ENCODE data around the gene COL13A1. TPM values are rescaled to one million over a fixed set of nuclear protein-coding genes. Genes with fewer than 3 reads are reported as not detected.
A peak's percentile ranks its signal among the peaks of the same experiment; 100 is the strongest.

The COL13A1 gene
- polyA plus RNA-seq, 1 of the 3 experiments (the other 2 are of a cell fraction), result 26.7 TPM

GRCh38 chr10:69865450-69865849 is 63.7 kb downstream of the COL13A1 start:
- Histone ChIP-seq H3K9me2 (no peaks in the 10 kb centered on the region), H3K4me2 (peak overlapping the region; percentile 36; the same call in 1 of the 2 replicates), H3K79me2 (ENCODE audit: insufficient read depth) (no peaks in the 10 kb centered on the region), H3K36me3 (replicated peaks in 1 of 2; ENCODE audit: control insufficient read depth in 1 of 2, insufficient read depth in 2 of 2, low read length in 1 of 2) (no peaks in the 10 kb centered on the region), H3K27me3 (ENCODE audit: insufficient read depth) (no peaks in the 10 kb centered on the region), H3K9ac (no peak overlapping the region), H3F3A (replicated peaks; ENCODE audit: insufficient read depth) (peaks cover 36% of the 10 kb centered on the region), H2AFZ (ENCODE audit: low read depth) (no peak overlapping the region), H3K4me1 (ENCODE audit: control insufficient read depth in 1 of 2, insufficient read depth in 2 of 2, low read depth in 1 of 2, low read length in 1 of 2) (peaks cover 43 to 62% of the 10 kb centered on the region in 2 experiments), H3K4me3 (ENCODE audit: low read depth in 2 of 2, low read length in 1 of 2) (no peak overlapping the region), H4K20me1 (ENCODE audit: insufficient read depth) (no peaks in the 10 kb centered on the region), H3K9me3 (no peaks in the 10 kb centered on the region), H3K27ac (ENCODE audit: low read depth in 2 of 2, low read length in 1 of 2) (peak overlapping the region; percentile 87 to 93)
- TF ChIP-seq CTCF (IDR thresholded peaks at IDR 0.05) (no peak), NFIC (IDR thresholded peaks at IDR 0.05; ENCODE audit: borderline replicate concordance) (no peak), TAF1 (IDR thresholded peaks at IDR 0.05; ENCODE audit: borderline replicate concordance, low read depth, low read length) (no peak), USF1 (IDR thresholded peaks at IDR 0.05; ENCODE audit: borderline replicate concordance, low read depth) (no peak), ZBTB33 (IDR thresholded peaks at IDR 0.05; ENCODE audit: borderline replicate concordance, low read depth) (no peak), PBX3 (IDR thresholded peaks at IDR 0.05) (no peak)
- POLR2A ChIA-PET, result interaction anchor here (1.2 kb wide), 1 partner anchor 107 kb away, joined by 4 read pairs; no protein-coding TSS in a partner anchor
- CTCF ChIA-PET, result interaction anchor here (0.6 to 3.1 kb wide), 4 partner anchors 36 to 345 kb away, joined by 3 to 16 read pairs (median 3); no protein-coding TSS in a partner anchor
- WGBS (ENCODE audit: low lambda C conversion rate), result 100% methylated on average over 1 of the region's 1 CpG
- no peak for DNase-seq

- peak; percentile 84 for DNase-seq
- peak overlapping the region; percentile 63 for H3K9ac ChIP-seq
- 17% methylated on average over 2 of the region's 5 CpGs for WGBS (ENCODE audit: low lambda C conversion rate)
- peaks cover 36% of the 10 kb centered on the region for H3F3A ChIP-seq (replicated peaks; ENCODE audit: insufficient read depth)
- H3K27me3 ChIP-seq (ENCODE audit: insufficient read depth), result no peaks in the 10 kb centered on the region
- H3K4me2 ChIP-seq, result peak overlapping the region; percentile 67; the same call in 1 of the 2 replicates
- H3K36me3 ChIP-seq (replicated peaks in 1 of 2; ENCODE audit: control insufficient read depth in 1 of 2, insufficient read depth in 2 of 2, low read length in 1 of 2), result no peaks in the 10 kb centered on the region
- peak overlapping the region; percentile 90; the same call in 1 of the 2 replicates for H2AFZ ChIP-seq (ENCODE audit: low read depth)
- POLR2A ChIA-PET, result interaction anchor here (0.9 to 1.2 kb wide), 2 partner anchors 31 to 108 kb away, joined by 3 to 4 read pairs; no protein-coding TSS in a partner anchor
- no peak overlapping the region for H3K4me3 ChIP-seq (ENCODE audit: low read depth in 2 of 2, low read length in 1 of 2)
- H3K9me2 ChIP-seq, result no peaks in the 10 kb centered on the region
- H4K20me1 ChIP-seq (ENCODE audit: insufficient read depth), result no peaks in the 10 kb centered on the region
- peaks cover 42 to 54% of the 10 kb centered on the region in 2 experiments for H3K4me1 ChIP-seq (ENCODE audit: control insufficient read depth in 1 of 2, insufficient read depth in 2 of 2, low read depth in 1 of 2, low read length in 1 of 2)
- no peaks in the 10 kb centered on the region for H3K9me3 ChIP-seq
- no peaks in the 10 kb centered on the region for H3K79me2 ChIP-seq (ENCODE audit: insufficient read depth)
- CTCF ChIA-PET, result interaction anchor here (0.6 to 3.1 kb wide), 5 partner anchors 35 to 346 kb away, joined by 3 to 16 read pairs (median 3); no protein-coding TSS in a partner anchor
- H3K27ac ChIP-seq (ENCODE audit: low read depth in 2 of 2, low read length in 1 of 2), result peak overlapping the region; percentile 87 to 93
- TF ChIP-seq CTCF (IDR thresholded peaks at IDR 0.05) (no peak), TCF12 (IDR thresholded peaks at IDR 0.05) (peak; percentile 69), MAX (IDR thresholded peaks at IDR 0.05; ENCODE audit: low read depth) (peak; percentile 31), PBX3 (IDR thresholded peaks at IDR 0.05) (peak; percentile 43; the same call in 1 of the 2 replicates), FOSL2 (IDR thresholded peaks at IDR 0.05; ENCODE audit: borderline replicate concordance, low read depth) (no peak), RXRA (IDR thresholded peaks at IDR 0.05; ENCODE audit: borderline replicate concordance, low read depth) (no peak), JUND (IDR thresholded peaks at IDR 0.05) (no peak), RCOR1 (IDR thresholded peaks at IDR 0.05; ENCODE audit: low read length) (peak; percentile 75), ELF1 (IDR thresholded peaks at IDR 0.05) (no peak), YY1 (IDR thresholded peaks at IDR 0.05; ENCODE audit: low read depth) (no peak), ZBTB33 (IDR thresholded peaks at IDR 0.05; ENCODE audit: borderline replicate concordance, low read depth) (no peak)
Observed at GRCh38 chr10:69866246-69866687, 64.6 kb downstream of the COL13A1 start.

Data from SK-N-SH (cell line).